DOHH2 (cell line): Measurements from ENCODE around the gene CA12.
A peak's percentile ranks its signal among the peaks of the same experiment; 100 is the strongest.

ENCODE experiments used
- H3F3A ChIP-seq: fragments of 200-600 bp; sonication (generic), shearing (Covaris generic); 2 replicates; pipeline ENCODE4 v1.6.0; 2016; ENCODE audit warnings: antibody characterized with exemption, mild to moderate bottlenecking; ENCODE audit not compliant: control insufficient read depth, insufficient read depth
- H3K27ac ChIP-seq: fragments of 200-600 bp; sonication (generic); 2 replicates; pipeline ENCODE4 v1.5.1; 2014; ENCODE audit warnings: low read depth, mild to moderate bottlenecking, low read length, moderate library complexity
- H3K27me3 ChIP-seq: fragments of 200-600 bp; sonication (generic); 2 replicates; pipeline ENCODE4 v1.6.1; 2014; ENCODE audit warnings: mild to moderate bottlenecking, low read length, mixed read lengths; ENCODE audit not compliant: control insufficient read depth
- H3K36me3 ChIP-seq: fragments of 200-600 bp; sonication (generic); 2 replicates; pipeline ENCODE4 v1.6.1; 2014; ENCODE audit warnings: mild to moderate bottlenecking, low read length, moderate library complexity, mixed read lengths; ENCODE audit not compliant: control insufficient read depth
- H3K4me1 ChIP-seq: fragments of 200-600 bp; sonication (generic); 2 replicates; pipeline ENCODE4 v1.6.1; 2014; ENCODE audit warnings: mild to moderate bottlenecking, low read length, mixed read lengths; ENCODE audit not compliant: control insufficient read depth
- H3K4me2 ChIP-seq: fragments of 200-600 bp; sonication (generic); 2 replicates; pipeline ENCODE4 v1.6.0; 2014; ENCODE audit warnings: mild to moderate bottlenecking, low read length, moderate library complexity
- H3K4me3 ChIP-seq: fragments of 200-600 bp; sonication (generic); 2 replicates; pipeline ENCODE4 v1.5.1; 2014; ENCODE audit warnings: mild to moderate bottlenecking, low read length, mixed read lengths
- H3K79me2 ChIP-seq: fragments of 200-600 bp; sonication (generic); 2 replicates; pipeline ENCODE4 v1.6.1; 2014; ENCODE audit warnings: mild to moderate bottlenecking, low read length, mixed read lengths; ENCODE audit not compliant: control insufficient read depth
- H3K9me2 ChIP-seq: fragments of 200-600 bp; sonication (generic); replicated peaks from 2 replicates; pipeline ENCODE4 v1.6.1; 2014; ENCODE audit warnings: mild to moderate bottlenecking, low read length, mixed read lengths; ENCODE audit not compliant: control insufficient read depth
- H3K9me3 ChIP-seq: fragments of 200-600 bp; sonication (generic); 2 replicates; pipeline ENCODE4 v1.6.1; 2014; ENCODE audit warnings: antibody characterized with exemption, low read length, mixed read lengths; ENCODE audit not compliant: control insufficient read depth, insufficient read depth
- H4K20me1 ChIP-seq: fragments of 200-600 bp; sonication (generic); 2 replicates; pipeline ENCODE4 v1.6.0; 2014; ENCODE audit warnings: low read depth, mild to moderate bottlenecking, antibody characterized with exemption, low read length, moderate library complexity; ENCODE audit not compliant: control insufficient read depth, insufficient read depth
- EZH2phosphoT487 ChIP-seq: fragments of 200-600 bp; sonication (generic); IDR thresholded peaks from 2 replicates; pipeline ENCODE4 v1.6.1; 2017; ENCODE audit warnings: borderline replicate concordance, mild to moderate bottlenecking, antibody characterized with exemption, low read length, moderate library complexity, mixed read lengths
- TF ChIP-seq, protein P1 (sequence below): fragments of 200-600 bp; sonication (generic); IDR thresholded peaks from one replicate; pipeline ENCODE4 v1.5.1; 2014; ENCODE audit warnings: antibody characterized with exemption, mild to moderate bottlenecking, low read depth, low read length; ENCODE audit not compliant: poor library complexity, severe bottlenecking

Gene CA12

DNA sequence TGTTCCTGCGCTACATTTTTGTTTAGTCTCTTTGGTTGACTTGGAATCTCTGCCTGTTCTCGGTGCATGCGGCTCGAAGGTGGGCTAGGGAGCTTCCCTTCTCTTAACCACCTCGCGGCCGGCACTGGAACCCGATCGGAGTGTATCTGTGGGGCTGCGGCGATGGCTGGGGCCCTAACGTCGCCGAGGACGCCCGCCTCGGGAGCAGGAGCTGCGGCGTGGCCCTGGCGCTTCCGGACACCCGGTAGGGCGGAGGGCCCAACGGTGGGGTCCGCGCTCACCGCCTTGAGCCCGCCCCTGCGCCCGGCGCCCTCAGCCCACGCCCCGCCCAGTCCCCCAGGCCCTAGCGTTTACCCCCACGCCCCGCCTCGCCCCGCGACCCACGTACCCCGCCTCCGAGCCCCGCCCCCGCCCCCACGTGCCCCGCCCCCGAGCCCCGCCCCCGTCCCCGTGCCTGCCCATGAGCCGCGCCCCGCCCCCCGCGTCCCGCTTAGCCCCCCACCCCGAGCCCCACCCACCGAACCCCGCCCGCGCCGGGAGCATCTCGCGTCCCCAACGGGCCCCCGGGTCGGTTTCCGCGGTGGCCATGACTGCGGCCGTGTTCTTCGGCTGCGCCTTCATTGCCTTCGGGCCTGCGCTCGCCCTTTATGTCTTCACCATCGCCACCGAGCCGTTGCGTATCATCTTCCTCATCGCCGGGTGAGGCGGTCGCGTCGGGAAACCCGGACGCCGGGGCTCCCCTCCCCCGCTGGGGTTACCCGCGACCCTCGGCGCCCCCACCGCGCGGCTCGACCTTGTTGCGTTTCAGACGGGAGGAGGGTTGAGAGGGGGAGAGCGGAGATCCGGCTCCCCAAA is 104.4 kb downstream of the CA12 start, which contains the start of gene APH1B:
Gene APH1B, plus strand, starts transcription at position 568 of the 855 bp plus-strand sequence. Its CDS starts 19 bp downstream, at position 587.
- Histone ChIP-seq H3K36me3 (peaks cover 17% of the 10 kb centered on the region), H3K79me2 (no peaks in the 10 kb centered on the region), H3K9me3 (no peaks in the 10 kb centered on the region), H4K20me1 (no peaks in the 10 kb centered on the region), H3K9me2 (no peaks in the 10 kb centered on the region), H3F3A (peaks cover 13% of the 10 kb centered on the region), H3K27ac (peak within 1 kb of the TSS; percentile 43; the same call in 1 of the 2 replicates), H3K4me2 (peak within 1 kb of the TSS; percentile 75), H3K4me1 (peaks cover 17% of the 10 kb centered on the region), H3K27me3 (no peaks in the 10 kb centered on the region), H3K4me3 (peak within 1 kb of the TSS; percentile 87)
- TF ChIP-seq, protein P1, sequence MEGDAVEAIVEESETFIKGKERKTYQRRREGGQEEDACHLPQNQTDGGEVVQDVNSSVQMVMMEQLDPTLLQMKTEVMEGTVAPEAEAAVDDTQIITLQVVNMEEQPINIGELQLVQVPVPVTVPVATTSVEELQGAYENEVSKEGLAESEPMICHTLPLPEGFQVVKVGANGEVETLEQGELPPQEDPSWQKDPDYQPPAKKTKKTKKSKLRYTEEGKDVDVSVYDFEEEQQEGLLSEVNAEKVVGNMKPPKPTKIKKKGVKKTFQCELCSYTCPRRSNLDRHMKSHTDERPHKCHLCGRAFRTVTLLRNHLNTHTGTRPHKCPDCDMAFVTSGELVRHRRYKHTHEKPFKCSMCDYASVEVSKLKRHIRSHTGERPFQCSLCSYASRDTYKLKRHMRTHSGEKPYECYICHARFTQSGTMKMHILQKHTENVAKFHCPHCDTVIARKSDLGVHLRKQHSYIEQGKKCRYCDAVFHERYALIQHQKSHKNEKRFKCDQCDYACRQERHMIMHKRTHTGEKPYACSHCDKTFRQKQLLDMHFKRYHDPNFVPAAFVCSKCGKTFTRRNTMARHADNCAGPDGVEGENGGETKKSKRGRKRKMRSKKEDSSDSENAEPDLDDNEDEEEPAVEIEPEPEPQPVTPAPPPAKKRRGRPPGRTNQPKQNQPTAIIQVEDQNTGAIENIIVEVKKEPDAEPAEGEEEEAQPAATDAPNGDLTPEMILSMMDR: no peak
- no peak for TF ChIP-seq EZH2phosphoT487

DNA sequence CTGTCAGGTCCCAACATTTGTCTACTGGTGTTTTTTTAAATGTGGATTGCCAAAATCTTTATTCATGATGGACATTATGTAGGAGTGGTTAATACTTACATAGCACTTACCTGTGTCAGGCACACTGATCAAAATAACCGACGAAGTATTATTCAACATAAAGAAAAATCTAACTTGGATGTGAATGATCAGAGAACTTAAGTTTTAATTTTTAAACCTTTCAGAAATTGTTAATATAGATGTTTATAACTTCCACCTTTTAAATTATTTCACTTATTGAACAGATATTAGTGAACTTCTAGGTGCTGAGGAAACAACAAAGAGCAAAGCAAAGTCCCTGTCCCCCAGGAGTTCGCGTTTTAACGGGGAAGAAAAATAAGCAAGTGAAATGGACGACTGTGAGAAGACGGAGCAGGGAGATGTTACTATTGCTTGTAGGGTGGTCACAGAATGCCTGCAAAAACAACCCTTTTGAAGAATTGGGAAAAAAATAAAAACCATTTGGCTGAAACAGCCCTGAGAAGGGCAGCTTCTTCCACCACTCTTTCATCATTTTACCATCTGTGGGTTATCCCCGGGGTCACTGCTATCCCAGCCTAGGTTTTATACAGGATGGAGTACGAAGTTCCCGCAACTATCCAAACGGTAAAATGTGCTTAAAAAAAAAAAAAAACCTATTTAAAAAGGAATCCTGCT is 105.2 kb downstream of the CA12 start:
- H3K27ac ChIP-seq: no peak overlapping the region
- TF ChIP-seq, protein P1: no peak
- TF ChIP-seq EZH2phosphoT487: no peak
- no peaks in the 10 kb centered on the region for H3K9me3 ChIP-seq
- H3K36me3 ChIP-seq: peaks cover 17% of the 10 kb centered on the region
- H3K4me2 ChIP-seq: peak overlapping the region; percentile 75
- H3K79me2 ChIP-seq: no peaks in the 10 kb centered on the region
- H3K4me3 ChIP-seq: peak overlapping the region; percentile 87
- no peaks in the 10 kb centered on the region for H3K27me3 ChIP-seq
- H3F3A ChIP-seq: peaks cover 8% of the 10 kb centered on the region
- H3K9me2 ChIP-seq: no peaks in the 10 kb centered on the region
- no peaks in the 10 kb centered on the region for H4K20me1 ChIP-seq
- H3K4me1 ChIP-seq: peaks cover 17% of the 10 kb centered on the region

DNA sequence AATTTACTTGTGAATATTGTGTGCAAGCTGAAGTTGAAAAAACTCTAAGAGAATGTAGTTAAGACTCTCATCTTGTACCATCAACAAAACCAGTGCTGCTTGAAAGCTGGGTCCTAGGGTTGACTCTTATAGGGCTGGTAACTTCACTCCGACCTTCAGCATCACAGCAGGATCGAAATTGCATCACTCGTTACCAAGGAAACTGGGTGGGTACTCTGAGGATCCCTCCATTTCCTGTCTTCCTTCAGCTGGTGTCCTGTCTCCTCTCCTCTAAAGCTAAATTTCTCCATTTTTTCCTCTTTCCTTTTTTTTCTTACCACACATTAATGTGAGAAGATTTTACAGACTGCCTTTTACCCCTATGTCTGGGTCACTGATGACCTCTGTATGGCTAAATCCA is 107.2 kb downstream of the CA12 start:
- H3K36me3 ChIP-seq: peaks cover 6% of the 10 kb centered on the region
- H3K4me1 ChIP-seq: peaks cover 17% of the 10 kb centered on the region
- TF ChIP-seq EZH2phosphoT487: no peak
- TF ChIP-seq, protein P1: no peak
- no peaks in the 10 kb centered on the region for H3K9me2 ChIP-seq
- H3K79me2 ChIP-seq: no peaks in the 10 kb centered on the region
- H3K9me3 ChIP-seq: no peaks in the 10 kb centered on the region
- peaks cover 8% of the 10 kb centered on the region for H3F3A ChIP-seq
- H3K4me3 ChIP-seq: no peak overlapping the region
- H3K27me3 ChIP-seq: no peaks in the 10 kb centered on the region
- no peak overlapping the region for H3K4me2 ChIP-seq
- no peak overlapping the region for H3K27ac ChIP-seq
- no peaks in the 10 kb centered on the region for H4K20me1 ChIP-seq
